Right lobe of liver (tissue), 6 donors: Measurements from ENCODE around the gene UGT2A3. TPM values are rescaled to one million over a fixed set of nuclear protein-coding genes. Genes with fewer than 3 reads are reported as not detected.

Experiments used
- ATAC-seq, 4 donors: fragments of 200-7000 bp; cut with Tn5 transposase; one replicate each; pipeline ENCODE4 v1.9.1; 2020; ENCODE audit warnings: mild to moderate bottlenecking in 4 of 4, moderate library complexity in 4 of 4
- DNase-seq, 3 donors: peaks; one replicate each; pipeline ENCODE4 v3.0.0-alpha.2; 2020
- H3K27ac ChIP-seq, 3 donors: fragments of 200-600 bp; one replicate each; pipeline ENCODE4 v1.8.0; 2022
- H3K27me3 ChIP-seq, 2 donors: fragments of 200-600 bp; one replicate each; pipeline ENCODE4 v1.8.0; 2022
- H3K36me3 ChIP-seq, 4 donors: fragments of 200-600 bp; sonication (generic) in 1 of 4; one replicate each; pipeline versions ENCODE4 v1.5.1 to v1.8.0; 2017 to 2022; ENCODE audit warnings: control low read depth in 1 of 4
- H3K4me1 ChIP-seq, 4 donors: fragments of 200-600 bp; sonication (generic) in 1 of 4; one replicate each; pipeline versions ENCODE4 v1.5.1 to v1.8.0; 2017 to 2022; ENCODE audit warnings: control low read depth in 1 of 4
- H3K4me3 ChIP-seq, 3 donors: fragments of 200-600 bp; one replicate each; pipeline ENCODE4 v1.8.0; 2022
- H3K9me3 ChIP-seq, 4 donors: fragments of 200-600 bp; sonication (generic) in 1 of 4; one replicate each; pipeline versions ENCODE4 v1.5.1 to v1.8.0; 2017 to 2022; ENCODE audit warnings: control low read depth in 1 of 4
- CTCF ChIP-seq, 4 donors: fragments of 200-600 bp in 3 of 4; fragments of 450-650 bp in 1 of 4; IDR thresholded peaks; one replicate each; pipeline versions ENCODE4 v1.5.1 to v1.8.0; 2016 to 2022; ENCODE audit warnings: antibody characterized with exemption in 4 of 4, mild to moderate bottlenecking in 2 of 4
- POLR2A ChIP-seq: fragments of 450-650 bp; IDR thresholded peaks from one replicate; pipeline ENCODE4 v1.6.1; 2017; ENCODE audit warnings: antibody characterized with exemption, mild to moderate bottlenecking
- WGBS: methylation state at CpG from one replicate; pipeline ENCODE4 v1.1.6; 2018; ENCODE audit warnings: low coverage, low lambda C conversion rate; ENCODE audit not compliant: insufficient coverage; ENCODE audit errors: missing lambda C conversion rate; 5-methylcytosine and 5-hydroxymethylcytosine counted together
- intact Hi-C, 2 donors: fragments of 100-400 bp; cut with DNase I; formaldehyde crosslinking; loops; one replicate each; pipeline versions ENCODE4 v1.11.2 to v1.14.1; 2022
- total RNA-seq, 6 experiments: library from RNA; depleted of rRNA in 2 of 6; stranded (reverse); fragments of >200 nt in 2 of 6; fragmentation: NEBNext Ultra II Directional in 3 of 6; extraction: Animal tissue kit (Norgen Biotek cat#: 25700) in 3 of 6; gene quantifications; one replicate each; pipeline versions ENCODE4 v1.1.0 to v1.2.4, GENCODE V29; 2016 to 2023
- donor health status: DM: no; HTN: yes; CAD: no.
- donor health status: DM: no; HTN: no; CAD: no.
- donor health status: DM: no; HTN: no; CAD: no.
- donor health status: DM: no; HTN: yes; CAD: no.
- donor health status: DM: no; HTN: yes; CAD: no.

UGT2A3 gene
- total RNA-seq, 6 experiments from 2014 or later, result 17.5 to 45.2 (median 30.9) TPM

GRCh38 chr4:68951806-68952585, 392 bp upstream of the UGT2A3 start:
- Histone ChIP-seq H3K27ac (peak overlapping the region in 2 of 3 donors; percentile 74 to 79), H3K9me3 (no peaks in the 10 kb centered on the region)

GRCh38 chr4:68950033-68950432, 1.6 kb downstream of the UGT2A3 start:
- DNase-seq (no peak), ATAC-seq (peak in 3 of 4 donors; percentile 18 to 30 (median 19))
- H3K9me3 ChIP-seq, result no peaks in the 10 kb centered on the region
- intact Hi-C loops, result no loop called here
- WGBS, result 24% methylated on average over 2 of the region's 2 CpGs
- H3K27ac ChIP-seq, result peak overlapping the region; percentile 66 to 79 (median 74)
- peak overlapping the region; percentile 33 to 44 (median 38) for H3K4me3 ChIP-seq
- H3K27me3 ChIP-seq, result no peaks in the 10 kb centered on the region
- no peaks in the 10 kb centered on the region for H3K36me3 ChIP-seq
- TF ChIP-seq CTCF (IDR thresholded peaks at IDR 0.05) (no peak), POLR2A (no peak)
- H3K4me1 ChIP-seq, result peaks cover 0 to 8% (median 0%) of the 10 kb centered on the region in 4 donors

More at GRCh38 chr4:68951806-68952585, 392 bp upstream of the UGT2A3 start:
- Histone ChIP-seq H3K4me1 (peaks cover 0 to 8% (median 0%) of the 10 kb centered on the region in 4 donors), H3K27me3 (no peaks in the 10 kb centered on the region), H3K36me3 (no peaks in the 10 kb centered on the region), H3K4me3 (no peak overlapping the region)
- intact Hi-C loops, result no loop called here
- 14% methylated on average over 2 of the region's 2 CpGs for WGBS
- TF ChIP-seq POLR2A, result no peak
- no peak for TF ChIP-seq CTCF (IDR thresholded peaks at IDR 0.05)
- DNase-seq, result no peak
- ATAC-seq, result peak; percentile 9 to 46 (median 24)

GRCh38 chr4:68948985-68949384, 2.6 kb downstream of the UGT2A3 start:
- 31% methylated on average over 3 of the region's 3 CpGs for WGBS
- H3K4me1 ChIP-seq, result peaks cover 0 to 8% (median 0%) of the 10 kb centered on the region in 4 donors
- intact Hi-C loops, result no loop called here
- peak overlapping the region; percentile 33 to 44 (median 38) for H3K4me3 ChIP-seq
- no peak for DNase-seq
- H3K27me3 ChIP-seq, result no peaks in the 10 kb centered on the region
- H3K9me3 ChIP-seq, result no peaks in the 10 kb centered on the region
- peak; percentile 12 to 60 (median 48) for ATAC-seq
- no peaks in the 10 kb centered on the region for H3K36me3 ChIP-seq
- TF ChIP-seq POLR2A, result no peak
- TF ChIP-seq CTCF (IDR thresholded peaks at IDR 0.05), result no peak
- peak overlapping the region; percentile 30 to 79 (median 66) for H3K27ac ChIP-seq

- WGBS, result 63% methylated on average over 1 of the region's 2 CpGs
Observed at GRCh38 chr4:68948044-68948743, 3.4 kb downstream of the UGT2A3 start.

More at GRCh38 chr4:68948044-68948743, 3.4 kb downstream of the UGT2A3 start:
- DNase-seq, result peak in 1 of 3 donors; percentile 25
- TF ChIP-seq CTCF (IDR thresholded peaks at IDR 0.05) (no peak), POLR2A (peak; percentile 18)
- Histone ChIP-seq H3K27ac (peak overlapping the region in 2 of 3 donors; percentile 30 to 66), H3K9me3 (no peaks in the 10 kb centered on the region), H3K4me1 (peaks cover 0 to 8% (median 0%) of the 10 kb centered on the region in 4 donors), H3K27me3 (no peaks in the 10 kb centered on the region), H3K4me3 (peak overlapping the region in 1 of 3 donors; percentile 44), H3K36me3 (no peaks in the 10 kb centered on the region)
- intact Hi-C loops, result no loop called here
- ATAC-seq, result peak; percentile 24 to 68 (median 52)
